K562 (cell line): Measurements from ENCODE around the gene AHCYL2. TPM values are rescaled to one million over a fixed set of nuclear protein-coding genes. Genes with fewer than 3 reads are reported as not detected.
A peak's percentile ranks its signal among the peaks of the same experiment; 100 is the strongest.

Experiments used
- ARID2 ChIP-seq: fragments of 450-650 bp; IDR thresholded peaks from 2 replicates; pipeline ENCODE4 v1.6.1; 2017; ENCODE audit warnings: antibody characterized with exemption, mild to moderate bottlenecking
- ATF4 ChIP-seq: fragments of 450-650 bp; formaldehyde crosslinking; IDR thresholded peaks from 2 replicates; pipeline ENCODE4 v1.4.0; 2022; ENCODE audit warnings: mild to moderate bottlenecking, moderate library complexity
- GATAD2A ChIP-seq: fragments of 450-650 bp; IDR thresholded peaks from 2 replicates; pipeline ENCODE4 v1.6.1; 2017
- ILF3 ChIP-seq: fragments of 450-650 bp; IDR thresholded peaks from 2 replicates; pipeline ENCODE4 v1.6.1; 2018; ENCODE audit warnings: antibody characterized with exemption, mild to moderate bottlenecking, moderate library complexity, borderline replicate concordance
- KLF10 ChIP-seq: fragments of 250-450 bp; sonication (Bioruptor Pico); IDR thresholded peaks from 2 replicates; pipeline ENCODE4 v1.6.1; 2021; ENCODE audit warnings: matching md5 sums
- MGA ChIP-seq: fragments of 450-650 bp; IDR thresholded peaks from 2 replicates; pipeline ENCODE4 v1.6.1; 2016; ENCODE audit warnings: mild to moderate bottlenecking, moderate library complexity
- NBN ChIP-seq: fragments of 450-650 bp; IDR thresholded peaks from 2 replicates; pipeline ENCODE4 v1.6.1; 2016; ENCODE audit warnings: low read depth, mild to moderate bottlenecking
- PRMT5 ChIP-seq: sonication (generic); formaldehyde crosslinking; IDR thresholded peaks from 2 replicates; pipeline ENCODE4 v1.5.0; 2020; ENCODE audit warnings: missing genetic modification reagents
- SRF ChIP-seq, 2 experiments: fragments of 250-450, 450-650 bp in 1 of 2; sonication (Bioruptor Pico) in 1 of 2; sonication (generic) in 1 of 2; formaldehyde crosslinking; IDR thresholded peaks; 2 replicates each; pipeline versions ENCODE4 v1.5.0 to v1.5.1; 2020 to 2022; ENCODE audit warnings: mild to moderate bottlenecking in 1 of 2, missing genetic modification reagents in 1 of 2
- TCF3 ChIP-seq: sonication (generic); formaldehyde crosslinking; IDR thresholded peaks from 2 replicates; pipeline ENCODE4 v1.4.0; 2020; ENCODE audit warnings: mild to moderate bottlenecking, missing genetic modification reagents
- ZBTB8A ChIP-seq: fragments of 450-650 bp; IDR thresholded peaks from 2 replicates; pipeline ENCODE4 v1.6.1; 2018; ENCODE audit warnings: mild to moderate bottlenecking, moderate library complexity; ENCODE audit not compliant: partially characterized antibody
- ZNF121 ChIP-seq: sonication (generic); formaldehyde crosslinking; conservative IDR thresholded peaks from 2 replicates; pipeline ENCODE4 v1.8.0; 2022; ENCODE audit warnings: missing genetic modification reagents
- ZNF197 ChIP-seq: fragments of 200-800 bp; sonication (Bioruptor generic); IDR thresholded peaks from 2 replicates; pipeline ENCODE4 v1.6.1; 2016; ENCODE audit warnings: low read depth, missing genetic modification characterization, missing compliant biosample characterization
- ZNF395 ChIP-seq: fragments of 200-800 bp; sonication (Bioruptor generic); IDR thresholded peaks from 2 replicates; pipeline ENCODE4 v1.6.1; 2017; ENCODE audit warnings: missing genetic modification characterization, missing compliant biosample characterization
- polyA plus RNA-seq, 8 experiments: library from polyadenylated mRNA; depleted of rRNA in 4 of 8; stranded (reverse) in 5 of 8; unstranded in 3 of 8; fragments of >200 nt; fragmentation: Nextera tagmentation in 2 of 8; fragmentation: Illumina TruSeq in 1 of 8; extraction: Ambion mirVana in 2 of 8; extraction: Trizol in 1 of 8; gene quantifications; 2 replicates each; pipeline versions ENCODE4 v1.2.1 to v1.2.3, GENCODE V29; 2011 to 2014; ENCODE audit warnings: inconsistent platforms in 1 of 8, missing spikeins in 1 of 8
- total RNA-seq, 7 experiments: library from RNA; depleted of rRNA in 6 of 7; stranded (reverse); fragments of >200 nt in 6 of 7; fragmentation: Illumina TruSeq in 2 of 7; extraction: Trizol in 2 of 7; gene quantifications; 2 replicates each; pipeline versions ENCODE4 v1.2.1 to v1.2.3, GENCODE V29; 2011 to 2021; ENCODE audit warnings: low replicate concordance in 1 of 7

AHCYL2 gene
- total and polyA plus RNA-seq, 9 of the 15 experiments (the other 6 are each of a cell fraction or from before 2014, with no cell fraction given), result 0.93 to 10.5 (median 5.2) TPM

GRCh38 chr7:129271500-129272355, 46.9 kb downstream of the AHCYL2 start (continued):
- no peak for TF ChIP-seq GATAD2A
- peak; percentile 32; the same call in 1 of the 2 replicates for TF ChIP-seq MGA
- TF ChIP-seq ILF3, result 0 out of 2 replicates have a peak, but pooled peaks have one; percentile 31
- TF ChIP-seq NBN, result no peak
- TF ChIP-seq ZNF197 (CRISPR knock-in tag), result no peak
- no peak for TF ChIP-seq KLF10 (CRISPR knock-in tag)
- no peak for TF ChIP-seq ATF4 (CRISPR knock-in tag)
- peak; percentile 68 for TF ChIP-seq ZBTB8A
- TF ChIP-seq ZNF395 (CRISPR knock-in tag), result peak; percentile 30; the same call in 1 of the 2 replicates
- TF ChIP-seq TCF3 (CRISPR knock-in tag), result no peak
- 0 out of 2 replicates have a peak, but pooled peaks have one; percentile 49 for TF ChIP-seq ARID2
- peak in 1 of 2 experiments; percentile 54; a peak in 1 of 4 replicates for TF ChIP-seq SRF (CRISPR knock-in tag; IDR thresholded peaks at IDR 0.05)
- no peak for TF ChIP-seq ZNF121
- TF ChIP-seq PRMT5 (CRISPR knock-in tag), result no peak
